Urothelium cell line (cell line): ENCODE results near the gene YARS1.
"Not testable (repeated sequence)": the region's sequence is repeated elsewhere in the genome, so short reads cannot be mapped to it uniquely, and the experiment has no call there.

Experiments used
- DNase-seq: peaks from one replicate; pipeline ENCODE4 v3.0.0; 2011; ENCODE audit warnings: low spot score, mixed read lengths
- FAIRE-seq: peaks from 2 replicates; lab custom pipeline; 2011; peaks lifted over from hg19 to GRCh38; lab: Jason Lieb, UNC

Gene YARS1

GRCh38 chr1:32817815-32818786, 943 bp upstream of the YARS1 start:
- FAIRE-seq: no peak

DNA sequence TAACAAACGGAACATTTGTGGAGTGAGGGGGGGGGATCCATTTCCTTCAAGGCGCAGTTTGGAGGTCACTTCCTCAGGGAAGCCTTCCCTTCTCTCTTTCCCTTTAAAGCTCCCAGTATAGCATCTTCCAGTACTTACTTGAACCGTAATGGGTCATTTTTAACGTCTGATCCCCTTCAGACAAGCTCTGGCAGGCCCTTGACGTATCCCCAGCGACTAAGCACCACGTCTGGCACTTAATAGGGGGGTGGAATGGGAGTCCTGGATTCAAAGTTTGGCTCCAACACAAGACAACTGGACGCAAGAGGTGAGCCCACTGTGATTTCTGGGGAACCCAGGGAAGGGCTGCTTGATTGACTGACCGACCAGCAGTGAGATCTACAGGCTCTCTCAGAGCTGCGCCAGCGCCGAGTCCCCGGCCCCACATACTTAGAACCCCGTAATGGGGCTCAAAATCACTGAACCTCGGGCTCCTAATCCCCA, 441 bp downstream of the YARS1 start:
- DNase-seq (peak; percentile 35), FAIRE-seq (no peak)

More at GRCh38 chr1:32817815-32818786, 943 bp upstream of the YARS1 start:
- peak; percentile 82 for DNase-seq

- DNase-seq (no peak), FAIRE-seq (no peak)
These were observed 3.0 kb downstream of the YARS1 start for GRCh38 chr1:32813941-32814739.

- no peak for DNase-seq
- FAIRE-seq: no peak
These were observed 5.2 kb downstream of the YARS1 start for GRCh38 chr1:32811917-32812316.

DNA sequence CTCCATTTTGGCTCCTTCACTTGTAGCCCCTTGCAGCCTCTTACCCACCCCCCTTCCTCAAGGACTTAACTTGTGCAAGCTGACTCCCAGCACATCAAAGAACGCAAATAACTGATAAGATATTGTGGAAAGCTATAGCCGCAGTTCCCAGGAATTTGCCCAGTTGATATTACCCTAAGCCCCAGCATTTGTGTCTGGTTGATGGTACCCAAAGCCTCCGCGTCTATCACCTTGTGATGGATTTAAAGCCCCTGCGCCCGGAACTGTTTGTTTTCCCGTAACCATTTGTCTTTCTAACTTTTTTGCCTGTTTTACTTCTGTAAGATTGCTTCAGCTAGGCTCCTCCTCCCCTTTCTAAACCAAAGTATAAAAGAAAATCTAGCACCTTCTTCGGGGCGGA, 5.9 kb downstream of the YARS1 start:
- DNase-seq (no peak), FAIRE-seq (no peak)

- FAIRE-seq (no peak), DNase-seq (no peak)
These were observed 6.8 kb downstream of the YARS1 start for GRCh38 chr1:32810358-32810757.

GRCh38 chr1:32808580-32808979, 8.6 kb downstream of the YARS1 start:
- no peak for DNase-seq
- no peak for FAIRE-seq

- DNase-seq: no peak
- FAIRE-seq: no peak
These were observed 10.1 kb downstream of the YARS1 start for GRCh38 chr1:32806910-32807523.

DNA sequence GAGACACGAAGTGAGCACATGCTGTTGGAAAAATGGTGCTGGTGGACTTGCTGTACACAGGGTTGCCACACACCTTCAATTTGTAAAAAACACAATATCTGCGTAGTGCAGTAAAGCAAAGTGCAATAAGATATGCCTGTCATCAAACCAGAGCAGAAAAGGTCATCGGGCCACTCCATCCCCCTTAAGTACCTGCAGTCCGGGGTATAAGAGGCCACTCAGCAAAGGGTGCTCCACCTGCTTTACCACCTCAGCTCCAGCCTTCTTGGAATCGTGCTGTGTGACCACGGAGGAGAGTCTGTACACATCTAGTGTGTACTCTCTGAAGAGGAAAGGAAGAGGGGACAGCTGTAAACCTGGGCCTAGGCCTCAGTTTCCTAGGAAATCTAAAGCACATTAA, 10.9 kb downstream of the YARS1 start:
- no peak for DNase-seq
- FAIRE-seq: no peak

GRCh38 chr1:32804460-32804859, 12.7 kb downstream of the YARS1 start:
- FAIRE-seq, DNase-seq: not testable (repeated sequence)

DNA sequence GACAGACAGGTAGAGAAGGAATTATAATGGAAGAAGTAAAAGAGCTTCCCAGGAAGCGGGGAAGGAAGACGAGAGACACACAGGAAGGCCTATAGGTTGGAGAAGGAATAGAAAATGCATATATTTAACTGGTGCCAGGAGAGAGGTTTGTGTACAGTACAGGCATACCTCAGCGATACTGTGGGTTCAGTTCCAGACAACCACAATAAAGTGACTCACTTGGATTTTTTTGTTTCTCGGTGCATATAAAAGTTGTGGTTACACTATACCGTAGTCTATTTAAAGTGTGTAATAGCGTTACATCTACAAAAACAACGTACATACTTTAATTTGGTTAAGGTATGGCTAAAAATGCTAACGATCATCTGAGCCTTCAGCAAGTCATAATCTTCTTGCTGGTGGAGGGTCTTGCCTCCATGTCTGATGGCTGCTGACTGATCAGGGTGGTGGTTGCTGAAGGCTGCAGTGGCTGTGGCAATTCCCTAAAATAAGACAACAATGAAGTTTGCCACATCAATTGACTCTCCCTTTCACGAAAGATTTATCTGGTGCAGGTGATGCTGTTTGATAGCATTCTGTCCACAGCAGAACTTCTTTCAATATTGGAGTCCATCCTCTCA, 16.0 kb downstream of the YARS1 start:
- no peak for DNase-seq

GRCh38 chr1:32798679-32799416, 18.3 kb downstream of the YARS1 start:
- DNase-seq (no peak), FAIRE-seq (no peak)

More for the DNA sequence above, 16.0 kb downstream of the YARS1 start:
- no peak for FAIRE-seq

GRCh38 chr1:32798191-32798590, 19.0 kb downstream of the YARS1 start:
- no peak for DNase-seq
- no peak for FAIRE-seq

GRCh38 chr1:32797456-32797855, 19.7 kb downstream of the YARS1 start:
- FAIRE-seq (no peak), DNase-seq (no peak)

- FAIRE-seq, DNase-seq: not testable (repeated sequence)
These were observed 21.4 kb downstream of the YARS1 start for GRCh38 chr1:32795763-32796162.

DNA sequence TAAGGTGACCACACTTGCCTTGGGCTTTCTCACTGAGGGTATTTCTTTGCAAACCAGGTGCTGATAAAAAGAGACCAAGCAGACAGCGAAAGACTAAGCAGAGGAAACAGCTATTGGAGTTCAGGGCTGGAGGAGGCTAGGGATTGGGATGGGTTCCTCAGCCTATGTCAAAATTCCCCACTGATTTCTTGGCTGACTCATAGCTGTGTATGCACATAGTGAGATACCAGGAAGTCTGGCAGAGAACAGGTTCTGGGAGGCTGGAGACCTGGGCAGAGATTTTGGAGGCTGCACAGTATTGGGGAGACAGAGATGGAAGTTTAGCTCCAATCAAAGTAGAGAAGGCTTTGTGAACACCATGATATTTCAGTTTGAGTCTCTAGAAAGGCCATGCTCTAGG, 25.3 kb downstream of the YARS1 start:
- no peak for FAIRE-seq

GRCh38 chr1:32789356-32789755, 27.8 kb downstream of the YARS1 start:
- not testable (repeated sequence) for FAIRE-seq
- DNase-seq: peak; percentile 63

More for the DNA sequence above, 25.3 kb downstream of the YARS1 start:
- no peak for DNase-seq

- FAIRE-seq (no peak), DNase-seq (no peak)
These were observed 30.3 kb downstream of the YARS1 start for GRCh38 chr1:32786856-32787255.

- FAIRE-seq: no peak
These were observed 32.3 kb downstream of the YARS1 start for GRCh38 chr1:32784817-32785216.

DNA sequence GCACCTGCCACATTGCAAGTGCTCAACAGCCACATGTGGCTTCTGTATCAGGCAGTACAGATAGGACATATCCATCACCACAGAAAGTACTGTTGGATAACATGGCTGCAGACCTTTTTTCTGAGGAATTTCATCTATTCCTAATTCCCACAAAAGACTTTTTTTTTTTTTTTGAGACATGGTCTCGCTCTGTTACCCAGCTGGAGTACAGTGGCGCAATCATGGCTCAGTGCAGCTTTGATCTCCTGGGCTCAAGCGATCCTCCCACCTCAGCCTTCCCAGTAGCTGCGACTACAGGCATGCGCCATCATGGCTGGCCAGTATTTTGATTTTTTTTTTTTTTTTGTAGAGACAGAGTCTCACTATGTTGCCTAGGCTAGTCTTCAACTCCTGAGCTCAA, 33.3 kb downstream of the YARS1 start:
- FAIRE-seq (no peak), DNase-seq (no peak)

More at GRCh38 chr1:32784817-32785216, 32.3 kb downstream of the YARS1 start:
- DNase-seq: no peak
